ENCODE data around the gene HRCT1. TPM values are rescaled to one million over a fixed set of nuclear protein-coding genes. Genes with fewer than 3 reads are reported as not detected.

The HRCT1 gene
- total RNA-seq, 1 donor from 2014 or later, result not detected

- peaks cover 35% of the 10 kb centered on the region for H3K27me3 Mint-ChIP-seq
- H3K9me3 Mint-ChIP-seq, result no peaks in the 10 kb centered on the region
- no peaks in the 10 kb centered on the region for H3K36me3 Mint-ChIP-seq
- H3K27ac Mint-ChIP-seq, result no peak overlapping the region
- TF ChIP-seq CTCF (conservative IDR thresholded peaks at IDR 0.05), result no peak
- H3K4me1 Mint-ChIP-seq (ENCODE audit: unreplicated experiment), result peaks cover 6% of the 10 kb centered on the region
- H3K4me3 Mint-ChIP-seq, result no peak overlapping the region
- DNase-seq (ENCODE audit: extremely low spot score, unreplicated experiment), result no peak
Observed at GRCh38 chr9:35948901-35949318, 42.9 kb downstream of the HRCT1 start.

GRCh38 chr9:35951736-35952135 is 45.7 kb downstream of the HRCT1 start:
- no peak for TF ChIP-seq CTCF (conservative IDR thresholded peaks at IDR 0.05)
- Mint-ChIP-seq H3K27me3 (peaks cover 39% of the 10 kb centered on the region), H3K4me3 (no peak overlapping the region), H3K36me3 (no peaks in the 10 kb centered on the region), H3K4me1 (ENCODE audit: unreplicated experiment) (no peaks in the 10 kb centered on the region), H3K27ac (no peak overlapping the region), H3K9me3 (no peaks in the 10 kb centered on the region)
- no peak for DNase-seq (ENCODE audit: extremely low spot score, unreplicated experiment)

GRCh38 chr9:35952526-35953191 is 46.7 kb downstream of the HRCT1 start:
- no peaks in the 10 kb centered on the region for H3K36me3 Mint-ChIP-seq

GRCh38 chr9:35954942-35955546 is 49.0 kb downstream of the HRCT1 start:
- Mint-ChIP-seq H3K4me3 (no peak overlapping the region), H3K4me1 (ENCODE audit: unreplicated experiment) (no peaks in the 10 kb centered on the region), H3K9me3 (no peaks in the 10 kb centered on the region), H3K27me3 (peaks cover 60% of the 10 kb centered on the region), H3K36me3 (no peaks in the 10 kb centered on the region), H3K27ac (no peak overlapping the region)
- TF ChIP-seq CTCF (conservative IDR thresholded peaks at IDR 0.05), result peak; percentile 96
- no peak for DNase-seq (ENCODE audit: extremely low spot score, unreplicated experiment)

More at GRCh38 chr9:35952526-35953191, 46.7 kb downstream of the HRCT1 start:
- Mint-ChIP-seq H3K27me3 (peaks cover 48% of the 10 kb centered on the region), H3K9me3 (no peaks in the 10 kb centered on the region), H3K27ac (no peak overlapping the region), H3K4me3 (no peak overlapping the region), H3K4me1 (ENCODE audit: unreplicated experiment) (no peaks in the 10 kb centered on the region)
- no peak for DNase-seq (ENCODE audit: extremely low spot score, unreplicated experiment)
- no peak for TF ChIP-seq CTCF (conservative IDR thresholded peaks at IDR 0.05)

- no peak for TF ChIP-seq CTCF (conservative IDR thresholded peaks at IDR 0.05)
- no peaks in the 10 kb centered on the region for H3K9me3 Mint-ChIP-seq
- H3K36me3 Mint-ChIP-seq, result no peaks in the 10 kb centered on the region
- H3K4me1 Mint-ChIP-seq (ENCODE audit: unreplicated experiment), result no peaks in the 10 kb centered on the region
- no peak overlapping the region for H3K4me3 Mint-ChIP-seq
- H3K27me3 Mint-ChIP-seq, result peaks cover 73% of the 10 kb centered on the region
- DNase-seq (ENCODE audit: extremely low spot score, unreplicated experiment), result no peak
- H3K27ac Mint-ChIP-seq, result no peak overlapping the region
Observed at GRCh38 chr9:35956651-35957050, 50.6 kb downstream of the HRCT1 start.

Other genes starting within 250 kb of the HRCT1 start
- gene RMRP, start 248.2 kb upstream of the HRCT1 start, total RNA-seq (ENCODE audit: low replicate concordance), result 16,039 and 18,328 TPM in 2 replicates
- 15.6 and 17.2 TPM in 2 replicates for gene CCDC107, start 247.9 kb upstream of the HRCT1 start, total RNA-seq (ENCODE audit: low replicate concordance)
- gene ARHGEF39, start 241.0 kb upstream of the HRCT1 start, total RNA-seq (ENCODE audit: low replicate concordance), result 7.1 and 14.2 TPM in 2 replicates
- gene CA9, start 232.3 kb upstream of the HRCT1 start, total RNA-seq (ENCODE audit: low replicate concordance), result 1.5 TPM in 1 of 2 replicates, not detected in the other
- gene TPM2, start 216.3 kb upstream of the HRCT1 start, total RNA-seq (ENCODE audit: low replicate concordance), result 17.7 and 241 TPM in 2 replicates
- 136 and 164 TPM in 2 replicates for gene TLN1, start 174.0 kb upstream of the HRCT1 start, total RNA-seq (ENCODE audit: low replicate concordance)
- 29.1 and 36.4 TPM in 2 replicates for gene CREB3, start 173.5 kb upstream of the HRCT1 start, total RNA-seq (ENCODE audit: low replicate concordance)
- gene GBA2, start 157.0 kb upstream of the HRCT1 start, total RNA-seq (ENCODE audit: low replicate concordance), result 100 and 103 TPM in 2 replicates
- gene RGP1, start 156.9 kb upstream of the HRCT1 start, total RNA-seq (ENCODE audit: low replicate concordance), result 35.0 and 35.7 TPM in 2 replicates
- gene MSMP, start 151.9 kb upstream of the HRCT1 start, total RNA-seq (ENCODE audit: low replicate concordance), result not detected in 2 replicates
- 4.2 and 23.3 TPM in 2 replicates for gene NPR2, start 114.6 kb upstream of the HRCT1 start, total RNA-seq (ENCODE audit: low replicate concordance)
- 0.71 and 14.2 TPM in 2 replicates for gene SPAG8, start 93.9 kb upstream of the HRCT1 start, total RNA-seq (ENCODE audit: low replicate concordance)
- 41.7 and 51.1 TPM in 2 replicates for gene HINT2, start 91.2 kb upstream of the HRCT1 start, total RNA-seq (ENCODE audit: low replicate concordance)
- 1.1 TPM in 1 of 2 replicates, not detected in the other for gene FAM221B, start 77.5 kb upstream of the HRCT1 start, total RNA-seq (ENCODE audit: low replicate concordance)
- gene TMEM8B, start 77.0 kb upstream of the HRCT1 start, total RNA-seq (ENCODE audit: low replicate concordance), result 13.8 and 27.2 TPM in 2 replicates
- gene OR13J1, start 35.8 kb upstream of the HRCT1 start, total RNA-seq (ENCODE audit: low replicate concordance), result not detected in 2 replicates
- not detected in 2 replicates for gene SPAAR, start 3.3 kb downstream of the HRCT1 start, total RNA-seq (ENCODE audit: low replicate concordance)
- not detected in 2 replicates for gene OR2S2, start 52.0 kb downstream of the HRCT1 start, total RNA-seq (ENCODE audit: low replicate concordance)
- 1.9 and 11.7 TPM in 2 replicates for gene RECK, start 130.7 kb downstream of the HRCT1 start, total RNA-seq (ENCODE audit: low replicate concordance)
- 4.6 and 17.8 TPM in 2 replicates for gene GLIPR2, start 230.5 kb downstream of the HRCT1 start, total RNA-seq (ENCODE audit: low replicate concordance)

Measured in type B pancreatic cell (in vitro differentiated cells).